SIG-M5 treated with dmso at 0.1 percent for 504 hours (cell line): ENCODE data around the gene NUDCD3.

Experiments
- DNase-seq: peaks from one replicate; lab custom pipeline; 2025; ENCODE audit not compliant: unreplicated experiment; lab: John Stamatoyannopoulos, UW

NUDCD3 gene

DNA sequence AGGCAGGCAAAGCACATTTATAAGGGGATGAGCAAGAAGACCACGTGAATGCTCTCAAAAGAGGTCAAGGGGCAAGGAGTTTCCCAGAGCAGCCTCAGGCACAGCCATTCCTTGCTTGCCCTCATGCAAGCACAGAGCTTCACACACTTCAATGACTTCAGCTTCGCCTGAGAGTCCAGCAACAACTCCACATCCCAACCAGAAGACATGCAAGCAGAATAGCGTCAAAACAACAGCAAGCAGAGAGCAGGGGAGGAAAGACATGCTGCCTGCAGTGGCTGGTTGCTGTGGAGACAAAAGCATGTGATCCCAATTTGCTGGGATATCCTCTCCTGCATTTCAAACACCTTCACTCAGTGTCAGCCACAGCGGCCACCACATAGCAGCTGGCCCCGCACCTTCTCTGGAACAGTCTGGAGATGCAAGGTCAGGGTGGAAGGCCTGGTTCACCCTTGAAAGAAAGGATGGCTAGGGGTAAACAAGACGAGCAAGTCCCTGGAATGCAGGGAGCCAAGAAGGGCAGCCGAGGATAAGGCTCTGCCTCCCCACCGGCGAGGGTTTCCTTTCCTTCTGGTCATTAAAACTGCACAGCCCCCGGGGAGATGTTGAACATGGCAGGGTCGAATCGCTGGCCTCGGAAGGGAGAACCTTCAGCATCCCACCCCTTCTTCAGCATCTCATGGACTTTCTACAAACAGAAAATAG is 104.9 kb downstream of the NUDCD3 start:
- no peak for DNase-seq

DNA sequence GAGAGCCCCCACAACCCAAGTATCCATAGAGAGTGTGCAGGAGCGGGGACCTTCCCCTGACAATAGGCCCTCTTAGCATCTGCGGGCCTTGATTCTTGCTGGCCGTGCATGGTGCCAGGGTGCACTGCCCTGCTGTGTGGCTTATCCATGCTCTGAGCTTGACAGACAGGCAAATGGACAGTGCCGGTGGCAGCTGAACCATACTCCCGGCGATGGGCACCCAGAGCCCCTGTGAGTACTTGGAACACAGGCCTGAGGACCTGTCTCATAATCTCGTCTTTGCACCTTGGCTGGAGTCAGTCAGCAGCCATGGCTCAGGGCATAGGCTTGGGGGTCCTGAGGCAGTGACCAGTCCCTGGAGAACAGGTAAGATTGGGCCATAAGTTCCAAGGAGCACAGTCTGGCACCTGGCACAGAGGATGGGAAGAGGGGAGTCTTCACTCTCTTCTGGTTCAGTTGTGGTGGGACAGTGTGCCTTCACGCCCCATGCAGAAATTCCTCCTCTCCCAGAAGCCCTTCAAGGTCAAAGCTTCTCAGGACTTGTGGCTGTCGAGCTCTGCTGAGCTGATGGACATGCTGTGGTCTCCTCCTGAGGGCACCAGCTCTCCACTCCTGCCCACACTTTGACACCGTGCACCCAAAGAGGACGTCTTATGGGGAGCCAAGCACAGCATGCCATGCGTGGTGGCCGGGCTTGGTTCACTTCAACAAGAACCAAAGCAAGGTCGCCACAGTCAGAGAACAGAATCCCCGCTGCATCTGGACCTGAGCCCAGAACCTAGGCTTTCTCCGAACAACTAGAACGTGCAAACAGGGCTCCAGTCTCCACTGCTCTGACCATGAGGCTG is 105.6 kb downstream of the NUDCD3 start:
- DNase-seq = no peak

DNA sequence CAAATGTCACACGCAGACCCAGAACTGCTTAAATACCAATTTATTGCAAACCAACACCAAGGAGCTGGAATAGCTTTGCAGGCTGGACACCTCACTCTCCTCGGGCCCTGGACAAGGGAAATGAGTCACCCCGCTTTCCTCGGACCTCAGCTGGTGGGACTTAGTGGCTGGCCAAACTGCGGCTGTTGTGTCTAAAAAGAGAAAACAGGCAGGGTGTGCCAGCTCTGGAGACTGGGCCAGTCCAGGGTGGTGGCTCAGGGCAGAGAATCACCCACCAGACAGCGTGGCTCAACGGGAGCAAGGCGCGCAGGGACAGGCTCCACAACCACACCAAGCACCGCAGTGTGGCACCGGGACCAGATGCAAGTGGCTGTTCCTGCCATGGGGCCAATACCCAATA is 106.9 kb downstream of the NUDCD3 start:
- no peak for DNase-seq

DNA sequence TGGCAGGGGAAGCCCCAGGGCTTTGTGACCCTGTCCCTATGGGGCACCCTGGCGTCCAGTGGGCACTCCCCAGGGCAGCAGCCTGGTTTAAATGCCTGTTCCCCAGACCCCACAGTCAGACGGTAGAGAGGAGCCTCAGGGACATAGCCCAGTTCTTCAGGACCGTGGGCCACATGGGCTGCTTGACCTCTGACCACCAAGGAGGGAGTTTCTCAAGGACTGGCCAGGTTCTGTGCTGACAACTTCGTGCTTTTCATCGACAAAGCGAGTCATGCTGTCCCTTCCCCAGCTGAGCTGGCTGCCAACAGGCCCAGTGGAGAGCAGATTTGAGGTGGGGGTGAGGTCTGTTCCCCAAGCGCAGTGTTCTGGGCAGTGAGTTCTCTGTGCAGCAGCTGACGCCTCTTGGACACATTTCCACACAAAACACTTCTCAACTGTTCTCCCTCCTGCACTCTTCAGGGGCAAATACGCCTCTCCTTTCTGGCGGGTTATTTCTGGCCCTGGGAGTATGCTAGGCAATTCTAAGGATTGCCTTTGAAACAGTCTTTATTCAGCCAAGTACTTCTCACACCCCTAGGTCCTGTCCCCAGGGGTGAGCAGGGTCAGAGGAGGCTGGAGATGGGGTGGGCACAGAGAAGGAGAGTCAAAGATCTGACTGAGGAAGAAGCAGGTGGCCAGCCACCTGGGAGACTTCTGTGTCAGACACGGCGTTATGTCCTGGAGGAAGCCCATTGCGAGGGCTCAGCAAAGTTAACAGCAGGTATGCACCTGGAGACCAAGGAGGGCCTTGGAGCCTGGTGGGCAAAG is 107.8 kb downstream of the NUDCD3 start:
- no peak for DNase-seq

DNA sequence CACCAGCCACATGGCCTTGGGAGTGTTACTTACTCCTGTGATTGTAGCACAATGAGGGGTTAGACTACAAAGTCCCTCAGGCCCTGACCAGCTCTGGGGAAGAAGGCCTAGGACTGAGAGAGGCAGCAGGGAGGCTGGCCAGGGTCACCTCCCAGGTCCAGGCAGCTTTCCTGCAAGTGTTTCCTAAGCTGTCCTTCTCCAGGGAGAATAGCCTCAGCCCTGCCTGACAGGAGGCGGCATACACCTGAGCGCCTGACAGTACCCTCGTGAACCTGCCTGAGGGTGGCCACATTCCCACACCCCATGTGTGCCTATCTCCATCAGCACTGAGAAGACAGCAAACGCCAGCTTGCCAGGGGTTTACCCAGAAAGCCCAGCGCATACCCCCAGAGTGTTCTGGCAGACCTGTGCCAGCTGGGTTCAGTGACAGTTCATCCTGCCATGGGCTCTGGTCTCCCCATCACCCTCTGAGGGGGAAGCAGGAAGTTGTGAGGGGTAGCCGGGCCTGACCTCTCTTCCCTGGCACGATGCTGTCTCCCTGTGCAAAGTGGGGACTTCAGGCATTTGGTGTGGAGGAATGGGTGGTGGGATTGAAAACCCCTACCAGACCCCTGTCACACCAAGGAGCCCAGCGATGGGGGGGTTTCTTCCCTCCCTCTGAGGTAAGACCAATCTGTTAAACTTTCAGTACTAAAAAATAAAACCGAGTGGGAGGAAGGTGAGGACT is 108.8 kb downstream of the NUDCD3 start:
- no peak for DNase-seq

DNA sequence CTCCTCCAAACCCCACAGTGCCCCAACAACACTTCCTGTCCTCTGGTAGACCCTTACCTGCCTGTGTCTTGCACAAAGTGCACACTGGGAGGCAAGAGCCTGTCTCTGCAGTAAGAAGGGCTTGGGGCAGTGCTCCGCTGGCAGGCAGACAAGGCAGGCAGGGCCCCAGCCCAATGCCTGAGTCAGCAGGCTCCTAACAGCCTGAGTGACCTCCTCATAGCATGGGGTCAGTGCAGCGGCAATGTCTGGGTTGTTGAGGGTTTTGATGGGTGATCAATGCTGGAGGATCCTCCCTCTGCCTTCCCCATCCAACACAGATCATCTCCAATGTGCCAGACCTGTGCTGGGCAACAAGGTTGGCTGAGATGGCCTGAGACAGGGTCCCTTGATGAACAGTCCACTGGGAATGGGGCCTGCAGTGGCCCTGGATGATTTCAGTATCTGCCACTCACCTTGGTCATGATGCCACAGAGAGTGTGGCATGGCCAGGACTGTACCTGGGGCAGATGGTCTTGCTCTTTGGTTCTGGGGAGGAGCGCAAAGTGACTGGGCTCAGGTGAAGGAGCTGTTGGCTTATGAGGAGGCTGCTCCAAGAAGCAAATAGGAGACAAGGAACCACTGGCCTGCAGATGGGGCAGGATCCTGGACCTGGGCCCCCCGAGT is 109.5 kb downstream of the NUDCD3 start:
- DNase-seq = no peak

DNA sequence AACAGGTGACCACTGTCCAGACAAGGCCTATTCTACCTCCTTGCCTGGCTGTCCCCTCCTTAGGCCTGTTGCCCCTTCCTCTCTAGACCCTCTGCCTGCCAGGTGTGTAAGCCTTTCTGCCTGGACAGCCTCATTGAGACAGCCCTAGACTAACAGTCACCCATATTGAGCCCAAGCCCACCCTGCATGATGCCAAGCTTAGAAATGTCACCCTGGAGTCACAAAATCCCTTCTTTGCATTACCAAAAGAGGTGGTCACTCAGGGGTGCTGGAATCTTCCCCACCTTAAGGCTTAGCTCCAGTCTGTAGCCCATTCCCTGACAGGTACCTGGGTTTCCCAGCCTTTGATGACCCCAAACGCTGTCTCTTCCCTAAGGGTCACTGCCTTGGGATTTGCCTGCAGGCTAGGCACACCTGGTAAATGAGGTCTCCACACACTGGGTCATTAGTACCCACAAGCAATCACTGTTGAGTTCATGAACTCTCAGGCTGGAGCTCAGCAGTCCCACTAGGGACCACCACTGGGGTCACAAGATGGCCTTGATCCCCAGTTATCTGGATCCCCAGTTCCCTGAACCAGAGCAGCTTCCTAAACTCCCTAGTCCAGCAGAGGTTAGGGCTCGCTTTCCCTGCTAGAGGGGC is 110.1 kb downstream of the NUDCD3 start:
- DNase-seq = no peak

DNA sequence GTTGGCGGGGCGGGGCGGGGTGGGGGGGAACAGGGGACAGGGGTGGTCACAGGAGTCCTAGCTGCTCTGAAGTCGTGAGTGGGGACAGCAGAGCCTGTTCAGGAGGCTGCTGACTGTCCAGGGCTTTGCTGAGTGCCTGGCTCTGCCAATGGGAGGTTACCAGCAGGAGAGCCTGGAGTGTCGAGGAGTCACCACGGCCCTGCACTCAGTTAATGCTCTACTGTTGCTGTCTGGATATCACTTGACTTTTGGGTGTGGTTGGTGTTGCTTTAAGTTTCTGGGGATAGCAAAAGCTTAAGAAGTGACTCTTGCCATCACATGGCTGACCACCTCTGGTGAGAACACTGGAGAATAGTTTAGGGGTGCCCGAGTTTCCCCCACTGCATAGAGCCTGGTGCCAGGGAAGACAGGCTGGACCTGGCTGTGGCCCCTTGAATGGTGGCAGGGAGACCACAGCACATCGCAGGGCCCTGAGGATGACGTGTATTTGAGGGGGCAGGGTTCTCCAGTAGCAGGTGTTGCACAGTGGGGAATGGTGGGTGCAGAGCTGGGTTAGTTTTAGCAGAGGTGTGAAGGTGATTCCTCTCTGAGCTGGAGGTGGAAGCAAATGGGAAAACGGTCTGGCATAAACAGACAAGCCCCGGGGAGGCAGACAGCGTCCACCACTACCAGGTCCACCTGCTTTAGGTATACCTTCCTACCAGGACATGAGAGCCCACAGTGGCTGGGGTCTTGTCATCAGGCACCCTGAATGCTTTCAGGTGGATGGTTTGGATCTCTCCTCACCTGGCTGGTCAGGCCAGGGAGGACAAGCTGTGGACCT is 110.9 kb downstream of the NUDCD3 start:
- DNase-seq = no peak

DNA sequence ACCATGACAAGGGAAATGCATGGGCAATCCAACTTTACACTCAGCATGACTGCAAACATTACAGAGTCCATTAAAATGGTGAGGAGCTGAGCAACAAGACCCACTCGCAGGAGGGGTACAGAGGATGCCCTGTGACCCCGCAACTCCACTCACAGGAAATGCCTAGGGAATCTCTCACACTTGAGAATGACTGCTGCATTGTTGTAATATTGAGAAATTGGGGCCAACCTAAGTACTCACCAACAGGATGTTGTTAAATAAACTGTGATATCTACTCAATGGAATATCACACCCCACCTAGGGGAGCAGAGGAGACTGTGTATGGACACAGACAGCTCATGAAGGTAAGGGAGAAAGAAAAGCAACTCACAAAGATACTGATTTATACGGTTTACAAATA is 111.7 kb downstream of the NUDCD3 start:
- no peak for DNase-seq

DNA sequence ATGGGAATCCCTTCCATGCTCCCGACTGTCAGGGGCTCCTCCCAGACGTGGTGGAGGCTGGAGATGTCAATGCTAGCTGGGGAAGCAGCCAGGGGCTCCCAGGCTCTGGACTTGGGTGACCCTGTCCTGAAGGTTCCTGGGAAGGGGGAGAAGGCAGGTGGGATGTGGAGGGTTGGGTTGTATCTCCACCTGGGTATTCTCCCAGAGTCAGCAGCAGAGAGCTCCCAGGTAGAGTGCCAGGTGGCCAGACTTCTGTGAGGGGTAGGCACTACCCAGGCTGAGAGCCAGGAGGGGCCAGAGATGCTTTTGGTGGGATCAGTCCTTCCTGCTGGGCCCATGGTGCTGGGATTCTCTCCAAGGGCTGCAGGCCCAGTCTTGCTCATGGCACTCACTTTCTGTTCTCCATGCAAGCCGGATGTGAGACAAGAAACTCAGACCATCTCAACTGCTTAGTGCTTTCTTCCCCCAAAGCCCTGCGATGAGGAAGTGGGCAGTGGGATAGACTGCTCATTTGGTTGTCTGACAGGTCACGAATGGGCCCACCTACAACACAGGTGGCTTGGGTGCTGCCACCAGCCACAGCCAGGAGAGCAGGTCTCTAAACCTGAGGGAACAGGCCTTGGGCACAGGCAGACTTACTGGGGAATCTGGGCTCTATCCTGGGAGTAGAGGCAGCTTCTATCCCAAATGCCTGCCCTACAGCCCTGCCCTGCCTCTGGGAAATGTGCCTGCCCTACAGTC is 112.6 kb downstream of the NUDCD3 start:
- peak; percentile 55 for DNase-seq

DNA sequence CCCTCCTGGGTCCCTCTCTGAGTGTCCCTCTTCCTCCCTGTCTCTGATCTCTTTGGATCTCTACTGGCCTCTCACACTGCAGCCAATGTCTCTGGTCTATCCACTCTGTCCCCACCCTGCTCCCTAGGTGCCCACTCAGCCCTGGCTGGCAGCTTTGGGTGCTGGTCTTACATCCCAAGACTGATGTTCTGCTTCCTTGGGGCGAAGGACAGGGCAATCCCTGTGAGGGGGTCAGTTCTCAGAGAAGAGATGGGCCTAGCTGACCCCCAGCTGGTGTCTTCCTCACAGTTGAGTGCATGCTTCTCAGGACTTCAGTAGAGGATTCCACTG is 113.4 kb downstream of the NUDCD3 start:
- DNase-seq = no peak

DNA sequence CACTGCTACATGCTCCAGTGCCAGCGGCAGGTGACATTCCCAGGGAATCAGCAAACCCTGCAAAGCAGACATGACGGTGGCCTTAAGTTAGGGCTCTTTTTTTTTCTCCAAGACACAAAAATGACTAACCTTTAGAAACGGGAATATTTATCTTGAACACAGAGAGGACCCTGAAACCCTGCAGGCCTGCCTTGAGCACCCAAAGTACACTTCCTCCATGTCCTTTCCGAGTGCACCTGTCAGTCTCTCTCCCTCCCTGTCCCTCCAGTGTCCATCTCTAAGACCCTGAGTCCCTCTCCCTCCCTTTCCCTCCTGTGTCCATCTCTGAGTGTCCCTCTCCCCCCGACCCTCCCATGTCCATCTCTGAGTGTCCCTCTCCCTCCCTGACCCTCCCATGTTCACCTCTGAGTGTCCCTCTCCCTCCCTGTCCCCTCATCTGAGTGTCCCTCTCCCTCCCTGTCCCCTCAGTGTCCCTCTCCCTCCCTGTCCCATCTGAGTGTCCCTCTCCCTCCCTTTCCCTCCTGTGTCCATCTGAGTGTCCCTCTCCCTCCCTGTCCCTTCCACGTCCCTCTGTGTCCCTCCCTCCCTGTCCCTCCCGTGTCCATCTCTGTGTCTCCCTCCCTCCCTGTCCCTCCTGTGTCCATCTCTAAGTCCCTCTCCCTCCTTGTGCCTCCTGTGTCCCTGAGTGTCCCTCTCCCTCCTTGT is 113.9 kb downstream of the NUDCD3 start:
- DNase-seq = no peak

DNA sequence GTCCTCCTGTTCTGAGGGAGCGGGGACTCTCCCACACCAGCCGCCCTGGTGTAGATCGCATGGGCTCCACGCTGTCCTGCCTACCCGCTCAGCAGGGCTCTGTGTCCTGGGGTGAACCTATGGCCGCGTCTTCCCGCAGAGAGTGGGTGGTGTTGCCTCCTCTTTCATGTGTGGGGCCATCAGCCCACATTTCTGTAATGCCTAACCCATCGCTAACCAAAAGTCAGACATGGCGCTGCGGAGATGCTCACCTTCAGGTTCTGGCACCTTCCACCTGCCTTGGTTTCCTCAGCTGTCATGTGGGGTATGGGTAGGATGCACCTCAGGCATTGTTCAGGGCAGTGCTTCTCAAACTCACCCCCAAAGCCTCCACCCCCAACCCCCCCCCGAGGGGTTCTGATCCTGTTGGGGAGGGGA is 114.5 kb downstream of the NUDCD3 start:
- no peak for DNase-seq

DNA sequence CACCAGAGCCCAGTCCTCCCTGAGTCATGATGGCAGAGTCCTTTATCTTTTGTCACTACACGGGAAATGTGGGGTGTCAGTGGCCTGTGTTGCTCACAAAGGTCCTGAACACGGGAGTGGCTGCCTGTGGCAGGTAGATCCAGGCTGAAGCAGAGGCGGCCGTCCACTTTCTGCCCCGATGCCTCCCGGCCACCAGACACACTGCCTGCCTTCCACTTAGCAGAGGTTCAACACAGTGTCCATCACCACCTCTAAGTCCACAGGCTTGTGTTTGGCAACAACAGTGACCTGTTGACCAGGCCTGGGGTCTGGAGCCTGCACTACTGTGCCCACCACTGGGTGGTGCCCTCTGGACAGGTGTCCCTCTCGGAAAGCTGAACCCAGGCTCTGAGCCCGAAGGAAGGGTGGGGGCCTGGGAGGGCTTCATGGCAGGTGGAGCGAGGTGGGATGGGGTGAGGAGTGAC is 115.2 kb downstream of the NUDCD3 start:
- DNase-seq = no peak

DNA sequence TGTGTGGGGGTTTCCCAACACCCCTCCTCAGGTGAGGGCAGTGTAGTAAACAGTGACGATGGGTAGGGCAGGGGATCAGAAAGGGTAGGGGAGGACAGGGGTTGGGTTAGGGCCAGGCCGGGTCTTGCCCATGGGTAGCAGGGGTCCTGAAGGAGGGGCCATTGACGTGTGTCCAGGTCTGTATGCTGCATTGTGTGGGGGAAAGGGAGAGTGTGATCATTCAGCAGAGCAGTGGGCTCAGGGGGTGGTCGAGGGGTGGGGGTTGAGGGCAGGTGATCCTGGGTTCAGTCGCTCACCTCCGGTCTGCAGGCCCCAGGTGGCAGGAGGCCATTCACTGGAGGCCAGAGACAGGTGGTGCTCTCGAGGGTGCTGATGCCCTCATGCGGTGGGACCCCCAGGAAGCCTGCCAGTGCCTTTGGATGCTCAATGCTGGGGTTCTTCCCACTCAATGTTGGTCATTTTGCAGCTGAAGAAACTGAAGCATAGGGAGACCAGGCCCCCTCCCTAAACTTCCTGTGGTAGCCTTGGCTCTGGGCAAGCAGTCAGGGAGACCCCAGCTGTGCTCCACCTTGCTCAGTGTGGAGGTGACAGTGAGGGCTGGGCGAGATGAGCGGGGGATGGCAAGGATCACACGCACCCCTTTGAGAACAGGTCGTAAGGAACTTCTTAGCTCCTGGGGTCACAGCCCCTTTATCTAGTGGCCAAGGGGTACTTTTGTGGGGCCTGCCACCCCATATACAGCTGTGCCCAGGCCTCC is 116.3 kb downstream of the NUDCD3 start:
- DNase-seq = no peak

DNA sequence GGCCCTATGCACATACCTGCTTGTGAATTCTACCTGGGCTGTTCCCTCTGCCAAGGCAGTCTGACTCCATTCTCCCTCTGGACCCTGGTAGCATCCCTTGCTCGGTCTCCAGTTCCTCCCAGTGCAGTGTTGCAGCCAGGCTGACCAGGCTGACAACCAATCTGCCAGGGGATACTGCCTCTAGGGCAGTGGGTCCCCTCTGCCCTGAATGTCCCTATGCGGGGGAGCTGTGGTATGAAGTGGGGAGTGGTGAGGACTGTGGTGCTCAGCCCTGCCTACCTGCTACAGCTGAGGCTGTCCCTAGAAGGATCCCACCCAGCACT is 117.1 kb downstream of the NUDCD3 start:
- no peak for DNase-seq
